ENCODE data around the gene ZNF555.

- no peak for TF ChIP-seq CTCF (conservative IDR thresholded peaks at IDR 0.05; ENCODE audit: low read depth, low read length)
- no peak for TF ChIP-seq EZH2phosphoT487 (IDR thresholded peaks at IDR 0.05; ENCODE audit: borderline replicate concordance, low read length)
- TF ChIP-seq EZH2 (IDR thresholded peaks at IDR 0.05; ENCODE audit: low read length, unreplicated experiment): no peak
Measured at GRCh38 chr19:2846180-2846894, 5.1 kb downstream of the ZNF555 start.
